Left ventricle myocardium inferior (tissue), 1 donor: ENCODE data around the gene NT5DC1. TPM values are rescaled to one million over a fixed set of nuclear protein-coding genes. Genes with fewer than 3 reads are reported as not detected.
A peak's percentile ranks its signal among the peaks of the same experiment; 100 is the strongest.

Source experiments
- DNase-seq: peaks from one replicate; pipeline ENCODE4 v3.0.0-alpha.2; 2020
- H3K27ac ChIP-seq: fragments of 200-600 bp; replicated peaks from 2 replicates; pipeline ENCODE4 v1.8.0; 2021
- H3K27me3 ChIP-seq: fragments of 200-600 bp; 2 replicates; pipeline ENCODE4 v1.8.0; 2021; ENCODE audit warnings: low read depth
- H3K36me3 ChIP-seq: fragments of 200-600 bp; 2 replicates; pipeline ENCODE4 v1.8.0; 2021
- H3K4me1 ChIP-seq: fragments of 200-600 bp; 2 replicates; pipeline ENCODE4 v1.8.0; 2021
- H3K4me3 ChIP-seq: fragments of 200-600 bp; 2 replicates; pipeline ENCODE4 v1.8.0; 2021; ENCODE audit warnings: mild to moderate bottlenecking, moderate library complexity
- H3K9me3 ChIP-seq: fragments of 200-600 bp; replicated peaks from 2 replicates; pipeline ENCODE4 v1.8.0; 2021
- CTCF ChIP-seq: fragments of 200-600 bp; IDR thresholded peaks from 2 replicates; pipeline ENCODE4 v1.8.0; 2021; ENCODE audit warnings: antibody characterized with exemption, mild to moderate bottlenecking, borderline replicate concordance
- intact Hi-C: fragments of 100-400 bp; cut with micrococcal nuclease; formaldehyde crosslinking; loops from one replicate; pipeline ENCODE4 v1.11.0; 2022
- total RNA-seq: library from RNA; stranded (reverse); fragmentation: NEBNext Ultra II Directional; extraction: Animal tissue kit (Norgen Biotek cat#: 25700); gene quantifications from one replicate; pipeline ENCODE4 v1.2.1, GENCODE V29; 2021
- donor health status: DM: no; HTN: yes; CAD: no; lungs with severe emphysema.

The NT5DC1 gene
- total RNA-seq, 1 donor from 2014 or later: 64.3 TPM

GRCh38 chr6:116106146-116106545 lies 5.5 kb downstream of the NT5DC1 start:
- no peak overlapping the region for H3K4me3 ChIP-seq
- intact Hi-C loops: no loop called here
- H3K36me3 ChIP-seq: peaks cover 33% of the 10 kb centered on the region
- TF ChIP-seq CTCF: no peak
- H3K27me3 ChIP-seq: no peaks in the 10 kb centered on the region
- no peaks in the 10 kb centered on the region for H3K9me3 ChIP-seq
- no peak for DNase-seq
- H3K27ac ChIP-seq: no peak overlapping the region
- H3K4me1 ChIP-seq: peaks cover 66% of the 10 kb centered on the region

- H3K36me3 ChIP-seq: peaks cover 59% of the 10 kb centered on the region
- TF ChIP-seq CTCF: no peak
- no peaks in the 10 kb centered on the region for H3K9me3 ChIP-seq
- no peak overlapping the region for H3K27ac ChIP-seq
- DNase-seq: no peak
- intact Hi-C loops: no loop called here
- no peak overlapping the region for H3K4me3 ChIP-seq
- H3K4me1 ChIP-seq: peaks cover 45% of the 10 kb centered on the region
- no peaks in the 10 kb centered on the region for H3K27me3 ChIP-seq
These were observed 8.2 kb downstream of the NT5DC1 start for GRCh38 chr6:116108836-116109235.

- no peak overlapping the region for H3K27ac ChIP-seq
- H3K4me1 ChIP-seq: peaks cover 15% of the 10 kb centered on the region
- no peak overlapping the region for H3K4me3 ChIP-seq
- H3K9me3 ChIP-seq: no peaks in the 10 kb centered on the region
- intact Hi-C loops: no loop called here
- peak; percentile 37 for TF ChIP-seq CTCF
- peaks cover 78% of the 10 kb centered on the region for H3K36me3 ChIP-seq
- H3K27me3 ChIP-seq: no peaks in the 10 kb centered on the region
- no peak for DNase-seq
These were observed 11.2 kb downstream of the NT5DC1 start for GRCh38 chr6:116111552-116112528.

GRCh38 chr6:116113386-116113785 lies 12.7 kb downstream of the NT5DC1 start:
- no peaks in the 10 kb centered on the region for H3K27me3 ChIP-seq
- H3K4me1 ChIP-seq: peaks cover 11% of the 10 kb centered on the region
- no peaks in the 10 kb centered on the region for H3K9me3 ChIP-seq
- intact Hi-C loops: no loop called here
- H3K4me3 ChIP-seq: no peak overlapping the region
- H3K36me3 ChIP-seq: peaks cover 87% of the 10 kb centered on the region
- no peak overlapping the region for H3K27ac ChIP-seq
- no peak for TF ChIP-seq CTCF
- DNase-seq: no peak

GRCh38 chr6:116115781-116116180 lies 15.1 kb downstream of the NT5DC1 start:
- Histone ChIP-seq H3K9me3 (no peaks in the 10 kb centered on the region), H3K4me3 (no peak overlapping the region), H3K4me1 (peaks cover 5% of the 10 kb centered on the region), H3K27ac (no peak overlapping the region), H3K27me3 (no peaks in the 10 kb centered on the region), H3K36me3 (peaks cover 83% of the 10 kb centered on the region)
- peak; percentile 37 for TF ChIP-seq CTCF
- DNase-seq: no peak
- intact Hi-C loops: no loop called here
